GM23338 (cell line): ENCODE results near the gene METTL22. TPM values are rescaled to one million over a fixed set of nuclear protein-coding genes. Genes with fewer than 3 reads are reported as not detected.

Experiments
- ATAC-seq: fragments of 200-7000 bp; cut with Tn5 transposase; 3 replicates; pipeline ENCODE4 v1.9.1; 2020
- DNase-seq: peaks from one replicate; pipeline ENCODE4 v3.0.0-alpha.2; 2015; ENCODE audit warnings: low spot score
- H2AFZ ChIP-seq: fragments of 200-600 bp; sonication (generic); 2 replicates; pipeline ENCODE4 v1.8.0; 2016; ENCODE audit warnings: antibody characterized with exemption, mild to moderate bottlenecking, moderate library complexity
- H3F3A ChIP-seq: fragments of 200-600 bp; sonication (generic); replicated peaks from 2 replicates; pipeline ENCODE4 v1.8.0; 2017; ENCODE audit warnings: antibody characterized with exemption, mixed run types, low read depth
- H3K27ac ChIP-seq: fragments of 200-600 bp; sonication (generic); 2 replicates; pipeline ENCODE4 v1.6.1; 2016; ENCODE audit warnings: low read depth
- H3K27me3 ChIP-seq: fragments of 200-600 bp; sonication (generic); 2 replicates; pipeline ENCODE4 v1.8.0; 2016; ENCODE audit warnings: mild to moderate bottlenecking, mixed run types, moderate library complexity; ENCODE audit not compliant: insufficient read depth
- H3K36me3 ChIP-seq: fragments of 200-600 bp; sonication (generic); 2 replicates; pipeline ENCODE4 v1.8.0; 2016; ENCODE audit warnings: mild to moderate bottlenecking; ENCODE audit not compliant: insufficient read depth
- H3K4me1 ChIP-seq: fragments of 200-600 bp; sonication (generic); 2 replicates; pipeline ENCODE4 v1.8.0; 2016; ENCODE audit warnings: mild to moderate bottlenecking, moderate library complexity; ENCODE audit not compliant: insufficient read depth
- H3K4me2 ChIP-seq: fragments of 200-600 bp; sonication (generic); 2 replicates; pipeline ENCODE4 v1.7.1; 2017; ENCODE audit warnings: mixed run types
- H3K4me3 ChIP-seq: fragments of 200-600 bp; sonication (generic); 2 replicates; pipeline ENCODE4 v1.6.1; 2016; ENCODE audit warnings: mixed run types
- H3K79me2 ChIP-seq: fragments of 200-600 bp; sonication (generic); replicated peaks from 2 replicates; pipeline ENCODE4 v1.8.0; 2017; ENCODE audit warnings: mild to moderate bottlenecking; ENCODE audit not compliant: insufficient read depth
- H3K9me2 ChIP-seq: fragments of 200-600 bp; sonication (generic); 2 replicates; pipeline ENCODE4 v1.8.0; 2017; ENCODE audit not compliant: insufficient read depth
- H4K20me1 ChIP-seq: fragments of 200-600 bp; sonication (generic); replicated peaks from 2 replicates; pipeline ENCODE4 v1.8.0; 2017; ENCODE audit warnings: mild to moderate bottlenecking; ENCODE audit not compliant: insufficient read depth
- H3K27ac Mint-ChIP-seq: 2 replicates; pipeline ENCODE4 v1.8.0; 2020; ENCODE audit warnings: inconsistent platforms, mild to moderate bottlenecking, moderate library complexity, mixed read lengths
- H3K27me3 Mint-ChIP-seq: 3 replicates; pipeline ENCODE4 v1.8.0; 2022; ENCODE audit warnings: low read depth, mild to moderate bottlenecking, moderate library complexity, mixed read lengths, inconsistent platforms; ENCODE audit not compliant: insufficient read depth, poor library complexity
- H3K36me3 Mint-ChIP-seq: 3 replicates; pipeline ENCODE4 v1.8.0; 2021; ENCODE audit warnings: low read depth, mild to moderate bottlenecking, inconsistent platforms, moderate library complexity, mixed read lengths
- H3K4me1 Mint-ChIP-seq: 3 replicates; pipeline ENCODE4 v1.8.0; 2020; ENCODE audit warnings: mild to moderate bottlenecking, inconsistent platforms, mixed read lengths
- H3K4me3 Mint-ChIP-seq: 3 replicates; pipeline ENCODE4 v1.8.0; 2021; ENCODE audit warnings: moderate library complexity, mild to moderate bottlenecking, inconsistent platforms, mixed read lengths
- H3K9me3 Mint-ChIP-seq: 3 replicates; pipeline ENCODE4 v1.8.0; 2020; ENCODE audit warnings: moderate library complexity, mild to moderate bottlenecking, inconsistent platforms, mixed read lengths
- CREB1 ChIP-seq: fragments of 250-450 bp; sonication (Bioruptor Pico); IDR thresholded peaks from 2 replicates; pipeline ENCODE4 v1.5.0; 2020; ENCODE audit warnings: low read depth, mild to moderate bottlenecking, moderate library complexity
- JUNB ChIP-seq: IDR thresholded peaks from one replicate; pipeline ENCODE4 v1.6.1; 2016; ENCODE audit warnings: antibody characterized with exemption; ENCODE audit not compliant: unreplicated experiment
- POLR2AphosphoS5 ChIP-seq: IDR thresholded peaks from 2 replicates; pipeline ENCODE4 v1.6.1; 2016; ENCODE audit warnings: antibody characterized with exemption, low read depth
- STAT1 ChIP-seq: IDR thresholded peaks from one replicate; pipeline ENCODE4 v1.6.1; 2016; ENCODE audit warnings: antibody characterized with exemption; ENCODE audit not compliant: unreplicated experiment
- polyA plus RNA-seq: library from polyadenylated mRNA; unstranded; fragments of >200 nt; fragmentation: Nextera tagmentation; extraction: Ambion mirVana; gene quantifications from 2 replicates; pipeline ENCODE4 v1.2.1, GENCODE V29; 2016
- total RNA-seq: library from RNA; depleted of rRNA; stranded (reverse); fragments of >200 nt; shearing (Covaris generic); gene quantifications from 2 replicates; pipeline ENCODE4 v1.2.3, GENCODE V29; 2014
- TF ChIP-seq, protein P1 (sequence below): IDR thresholded peaks from 2 replicates; pipeline ENCODE4 v1.6.1; 2016; ENCODE audit warnings: antibody characterized with exemption
- TF ChIP-seq, protein P2 (sequence below): fragments of 250-450 bp; sonication (Bioruptor Pico); IDR thresholded peaks from 2 replicates; pipeline ENCODE4 v1.5.0; 2020; ENCODE audit warnings: mild to moderate bottlenecking, moderate library complexity
- TF ChIP-seq, protein P3 (sequence below), 2 experiments: fragments of 200-600 bp in 1 of 2; sonication (generic) in 1 of 2; conservative IDR thresholded peaks; 2 replicates each; pipeline versions ENCODE4 v1.5.1 to v1.6.1; 2016 to 2017; ENCODE audit warnings: antibody characterized with exemption in 2 of 2, low read depth in 2 of 2, mild to moderate bottlenecking in 2 of 2, moderate library complexity in 1 of 2

METTL22 gene
- total and polyA plus RNA-seq, 2 experiments from 2014 or later = 51.4 to 51.8 TPM

DNA sequence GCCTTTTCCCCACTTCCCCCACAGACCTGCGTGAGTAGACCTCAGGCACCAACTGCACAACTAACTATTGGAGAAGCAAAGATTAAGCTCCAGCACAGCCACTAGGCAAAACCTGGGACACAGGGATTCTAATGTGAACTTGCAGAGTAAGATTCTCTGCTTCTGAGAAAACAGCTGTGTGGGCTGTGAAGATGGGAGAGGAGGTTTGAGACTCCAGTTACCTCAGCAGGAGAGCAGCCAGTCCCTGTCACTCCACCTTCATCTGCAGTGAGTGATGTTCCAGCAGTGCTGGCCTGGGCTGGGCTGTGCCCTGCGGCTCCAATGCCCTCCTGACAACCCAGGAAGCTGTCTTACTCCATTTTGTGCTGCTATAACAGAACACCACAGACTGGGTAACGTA lies 34.9 kb downstream of the METTL22 start:
- Mint-ChIP-seq H3K27ac (no peak overlapping the region), H3K36me3 (no peaks in the 10 kb centered on the region), H3K9me3 (no peaks in the 10 kb centered on the region), H3K4me3 (no peak overlapping the region), H3K27me3 (peaks cover 9% of the 10 kb centered on the region), H3K4me1 (peaks cover 9% of the 10 kb centered on the region)
- Histone ChIP-seq H3K4me3 (no peak overlapping the region), H3K27me3 (no peaks in the 10 kb centered on the region), H3K36me3 (no peaks in the 10 kb centered on the region), H3K4me2 (no peak overlapping the region), H3F3A (no peaks in the 10 kb centered on the region; the same call in 1 of the 2 replicates), H2AFZ (no peak overlapping the region), H3K4me1 (0 out of 2 replicates have a peak, but pooled peaks cover 4% of the 10 kb centered on the region), H3K27ac (no peak overlapping the region), H4K20me1 (no peaks in the 10 kb centered on the region), H3K79me2 (no peaks in the 10 kb centered on the region), H3K9me2 (no peaks in the 10 kb centered on the region)
- ATAC-seq (no peak), DNase-seq (no peak)
- TF ChIP-seq, protein P1, sequence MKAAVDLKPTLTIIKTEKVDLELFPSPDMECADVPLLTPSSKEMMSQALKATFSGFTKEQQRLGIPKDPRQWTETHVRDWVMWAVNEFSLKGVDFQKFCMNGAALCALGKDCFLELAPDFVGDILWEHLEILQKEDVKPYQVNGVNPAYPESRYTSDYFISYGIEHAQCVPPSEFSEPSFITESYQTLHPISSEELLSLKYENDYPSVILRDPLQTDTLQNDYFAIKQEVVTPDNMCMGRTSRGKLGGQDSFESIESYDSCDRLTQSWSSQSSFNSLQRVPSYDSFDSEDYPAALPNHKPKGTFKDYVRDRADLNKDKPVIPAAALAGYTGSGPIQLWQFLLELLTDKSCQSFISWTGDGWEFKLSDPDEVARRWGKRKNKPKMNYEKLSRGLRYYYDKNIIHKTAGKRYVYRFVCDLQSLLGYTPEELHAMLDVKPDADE = no peak
- TF ChIP-seq JUNB = no peak
- TF ChIP-seq, protein P2, sequence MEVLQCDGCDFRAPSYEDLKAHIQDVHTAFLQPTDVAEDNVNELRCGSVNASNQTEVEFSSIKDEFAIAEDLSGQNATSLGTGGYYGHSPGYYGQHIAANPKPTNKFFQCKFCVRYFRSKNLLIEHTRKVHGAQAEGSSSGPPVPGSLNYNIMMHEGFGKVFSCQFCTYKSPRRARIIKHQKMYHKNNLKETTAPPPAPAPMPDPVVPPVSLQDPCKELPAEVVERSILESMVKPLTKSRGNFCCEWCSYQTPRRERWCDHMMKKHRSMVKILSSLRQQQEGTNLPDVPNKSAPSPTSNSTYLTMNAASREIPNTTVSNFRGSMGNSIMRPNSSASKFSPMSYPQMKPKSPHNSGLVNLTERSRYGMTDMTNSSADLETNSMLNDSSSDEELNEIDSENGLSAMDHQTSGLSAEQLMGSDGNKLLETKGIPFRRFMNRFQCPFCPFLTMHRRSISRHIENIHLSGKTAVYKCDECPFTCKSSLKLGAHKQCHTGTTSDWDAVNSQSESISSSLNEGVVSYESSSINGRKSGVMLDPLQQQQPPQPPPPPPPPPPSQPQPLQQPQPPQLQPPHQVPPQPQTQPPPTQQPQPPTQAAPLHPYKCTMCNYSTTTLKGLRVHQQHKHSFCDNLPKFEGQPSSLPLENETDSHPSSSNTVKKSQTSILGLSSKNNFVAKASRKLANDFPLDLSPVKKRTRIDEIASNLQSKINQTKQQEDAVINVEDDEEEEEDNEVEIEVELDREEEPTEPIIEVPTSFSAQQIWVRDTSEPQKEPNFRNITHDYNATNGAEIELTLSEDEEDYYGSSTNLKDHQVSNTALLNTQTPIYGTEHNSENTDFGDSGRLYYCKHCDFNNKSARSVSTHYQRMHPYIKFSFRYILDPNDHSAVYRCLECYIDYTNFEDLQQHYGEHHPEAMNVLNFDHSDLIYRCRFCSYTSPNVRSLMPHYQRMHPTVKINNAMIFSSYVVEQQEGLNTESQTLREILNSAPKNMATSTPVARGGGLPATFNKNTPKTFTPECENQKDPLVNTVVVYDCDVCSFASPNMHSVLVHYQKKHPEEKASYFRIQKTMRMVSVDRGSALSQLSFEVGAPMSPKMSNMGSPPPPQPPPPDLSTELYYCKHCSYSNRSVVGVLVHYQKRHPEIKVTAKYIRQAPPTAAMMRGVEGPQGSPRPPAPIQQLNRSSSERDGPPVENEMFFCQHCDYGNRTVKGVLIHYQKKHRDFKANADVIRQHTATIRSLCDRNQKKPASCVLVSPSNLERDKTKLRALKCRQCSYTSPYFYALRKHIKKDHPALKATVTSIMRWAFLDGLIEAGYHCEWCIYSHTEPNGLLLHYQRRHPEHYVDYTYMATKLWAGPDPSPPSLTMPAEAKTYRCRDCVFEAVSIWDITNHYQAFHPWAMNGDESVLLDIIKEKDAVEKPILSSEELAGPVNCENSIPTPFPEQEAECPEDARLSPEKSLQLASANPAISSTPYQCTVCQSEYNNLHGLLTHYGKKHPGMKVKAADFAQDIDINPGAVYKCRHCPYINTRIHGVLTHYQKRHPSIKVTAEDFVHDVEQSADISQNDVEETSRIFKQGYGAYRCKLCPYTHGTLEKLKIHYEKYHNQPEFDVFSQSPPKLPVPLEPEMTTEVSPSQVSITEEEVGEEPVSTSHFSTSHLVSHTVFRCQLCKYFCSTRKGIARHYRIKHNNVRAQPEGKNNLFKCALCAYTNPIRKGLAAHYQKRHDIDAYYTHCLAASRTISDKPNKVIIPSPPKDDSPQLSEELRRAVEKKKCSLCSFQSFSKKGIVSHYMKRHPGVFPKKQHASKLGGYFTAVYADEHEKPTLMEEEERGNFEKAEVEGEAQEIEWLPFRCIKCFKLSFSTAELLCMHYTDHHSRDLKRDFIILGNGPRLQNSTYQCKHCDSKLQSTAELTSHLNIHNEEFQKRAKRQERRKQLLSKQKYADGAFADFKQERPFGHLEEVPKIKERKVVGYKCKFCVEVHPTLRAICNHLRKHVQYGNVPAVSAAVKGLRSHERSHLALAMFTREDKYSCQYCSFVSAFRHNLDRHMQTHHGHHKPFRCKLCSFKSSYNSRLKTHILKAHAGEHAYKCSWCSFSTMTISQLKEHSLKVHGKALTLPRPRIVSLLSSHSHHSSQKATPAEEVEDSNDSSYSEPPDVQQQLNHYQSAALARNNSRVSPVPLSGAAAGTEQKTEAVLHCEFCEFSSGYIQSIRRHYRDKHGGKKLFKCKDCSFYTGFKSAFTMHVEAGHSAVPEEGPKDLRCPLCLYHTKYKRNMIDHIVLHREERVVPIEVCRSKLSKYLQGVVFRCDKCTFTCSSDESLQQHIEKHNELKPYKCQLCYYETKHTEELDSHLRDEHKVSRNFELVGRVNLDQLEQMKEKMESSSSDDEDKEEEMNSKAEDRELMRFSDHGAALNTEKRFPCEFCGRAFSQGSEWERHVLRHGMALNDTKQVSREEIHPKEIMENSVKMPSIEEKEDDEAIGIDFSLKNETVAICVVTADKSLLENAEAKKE = no peak

DNA sequence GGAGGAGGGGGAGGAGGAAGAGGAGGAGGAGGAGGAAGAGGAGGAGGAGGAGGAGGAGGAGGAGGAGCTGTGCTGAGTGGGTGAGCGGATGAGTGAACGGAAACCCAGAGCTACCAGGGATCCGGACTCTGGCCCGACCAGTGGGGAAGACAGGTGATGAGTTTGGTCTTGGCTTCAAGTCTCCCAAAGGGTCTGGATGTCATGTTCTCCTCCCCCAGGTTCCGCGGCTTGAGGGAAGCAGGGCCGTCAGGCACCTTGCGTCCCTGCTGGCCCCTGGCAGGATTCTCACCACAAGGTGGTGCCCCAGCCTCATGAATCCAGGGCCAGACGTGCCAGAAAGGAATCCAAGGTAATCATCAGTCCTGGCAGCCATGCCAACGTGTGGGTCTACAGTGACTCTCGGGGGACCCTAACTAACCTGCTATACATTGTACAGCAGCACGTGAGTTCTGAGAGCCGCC lies 39.4 kb downstream of the METTL22 start:
- no peaks in the 10 kb centered on the region for H4K20me1 ChIP-seq
- no peaks in the 10 kb centered on the region for H3F3A ChIP-seq
- ATAC-seq (peak; percentile 96), DNase-seq (peak; percentile 94)
- no peak overlapping the region for H3K4me3 ChIP-seq
- no peaks in the 10 kb centered on the region for H3K36me3 Mint-ChIP-seq
- H3K27ac ChIP-seq = no peak overlapping the region
- no peak overlapping the region for H3K4me2 ChIP-seq
- peaks cover 8% of the 10 kb centered on the region for H3K27me3 Mint-ChIP-seq
- no peak overlapping the region for H2AFZ ChIP-seq
- no peak overlapping the region for H3K27ac Mint-ChIP-seq
- no peaks in the 10 kb centered on the region for H3K27me3 ChIP-seq
- peaks cover 9% of the 10 kb centered on the region for H3K4me1 ChIP-seq
- H3K36me3 ChIP-seq = no peaks in the 10 kb centered on the region
- H3K9me2 ChIP-seq = no peaks in the 10 kb centered on the region
- peaks cover 21% of the 10 kb centered on the region; the same call in 2 of the 3 replicates for H3K4me1 Mint-ChIP-seq
- H3K79me2 ChIP-seq = no peaks in the 10 kb centered on the region
- H3K9me3 Mint-ChIP-seq = no peaks in the 10 kb centered on the region
- H3K4me3 Mint-ChIP-seq = no peak overlapping the region
- TF ChIP-seq POLR2AphosphoS5 = no peak
- TF ChIP-seq, protein P3, sequence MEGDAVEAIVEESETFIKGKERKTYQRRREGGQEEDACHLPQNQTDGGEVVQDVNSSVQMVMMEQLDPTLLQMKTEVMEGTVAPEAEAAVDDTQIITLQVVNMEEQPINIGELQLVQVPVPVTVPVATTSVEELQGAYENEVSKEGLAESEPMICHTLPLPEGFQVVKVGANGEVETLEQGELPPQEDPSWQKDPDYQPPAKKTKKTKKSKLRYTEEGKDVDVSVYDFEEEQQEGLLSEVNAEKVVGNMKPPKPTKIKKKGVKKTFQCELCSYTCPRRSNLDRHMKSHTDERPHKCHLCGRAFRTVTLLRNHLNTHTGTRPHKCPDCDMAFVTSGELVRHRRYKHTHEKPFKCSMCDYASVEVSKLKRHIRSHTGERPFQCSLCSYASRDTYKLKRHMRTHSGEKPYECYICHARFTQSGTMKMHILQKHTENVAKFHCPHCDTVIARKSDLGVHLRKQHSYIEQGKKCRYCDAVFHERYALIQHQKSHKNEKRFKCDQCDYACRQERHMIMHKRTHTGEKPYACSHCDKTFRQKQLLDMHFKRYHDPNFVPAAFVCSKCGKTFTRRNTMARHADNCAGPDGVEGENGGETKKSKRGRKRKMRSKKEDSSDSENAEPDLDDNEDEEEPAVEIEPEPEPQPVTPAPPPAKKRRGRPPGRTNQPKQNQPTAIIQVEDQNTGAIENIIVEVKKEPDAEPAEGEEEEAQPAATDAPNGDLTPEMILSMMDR (conservative IDR thresholded peaks at IDR 0.05; ENCODE audit: low read depth in 2 of 2) = peak; percentile 83 to 97
- no peak for TF ChIP-seq STAT1
- no peak for TF ChIP-seq CREB1 (CRISPR knock-in tag)
